MCF 10A (cell line): ENCODE measurements around the gene ITGB4. TPM values are rescaled to one million over a fixed set of nuclear protein-coding genes. Genes with fewer than 3 reads are reported as not detected.

Source experiments
- BruUV-seq: library from RNA; stranded (reverse); fragments of 400-500 nt; replicated peaks from 2 replicates; lab custom pipeline; 2021; lab: Mats Ljungman, UMichigan
- CTCF ChIA-PET: fragments of 300-600 bp; sonication (Branson Sonifier 250); formaldehyde crosslinking; extraction: SDS; loops from one replicate; lab custom pipeline; 2021; ENCODE audit warnings: antibody characterized with exemption, inconsistent platforms; lab: Yijun Ruan, JAX
- POLR2A ChIA-PET: fragments of 300-600, 350-650 bp; sonication (Branson Sonifier 250); formaldehyde crosslinking; extraction: SDS; loops from one replicate; lab custom pipeline; 2020; ENCODE audit warnings: antibody characterized with exemption, inconsistent platforms; lab: Yijun Ruan, JAX
- DNase-seq: peaks from one replicate; pipeline ENCODE4 v3.0.0-alpha.2; 2018; ENCODE audit not compliant: unreplicated experiment
- H3K27ac Mint-ChIP-seq: one replicate; pipeline ENCODE4 v1.8.0; 2022; ENCODE audit warnings: mild to moderate bottlenecking, low read depth, mixed read lengths; ENCODE audit not compliant: unreplicated experiment
- H3K27me3 Mint-ChIP-seq: one replicate; pipeline ENCODE4 v1.8.0; 2022; ENCODE audit warnings: mixed read lengths; ENCODE audit not compliant: insufficient read depth, unreplicated experiment
- H3K36me3 Mint-ChIP-seq: one replicate; pipeline ENCODE4 v1.8.0; 2022; ENCODE audit warnings: mild to moderate bottlenecking, moderate library complexity, mixed read lengths; ENCODE audit not compliant: insufficient read depth, unreplicated experiment
- H3K4me1 Mint-ChIP-seq: one replicate; pipeline ENCODE4 v1.8.0; 2022; ENCODE audit warnings: mixed read lengths; ENCODE audit not compliant: insufficient read depth, unreplicated experiment
- H3K4me3 Mint-ChIP-seq: one replicate; pipeline ENCODE4 v1.8.0; 2022; ENCODE audit warnings: mild to moderate bottlenecking, moderate library complexity, mixed read lengths; ENCODE audit not compliant: unreplicated experiment
- H3K9me3 Mint-ChIP-seq: one replicate; pipeline ENCODE4 v1.8.0; 2022; ENCODE audit warnings: mixed read lengths; ENCODE audit not compliant: unreplicated experiment
- intact Hi-C: fragments of 100-400 bp; cut with micrococcal nuclease; formaldehyde crosslinking; loops from 2 replicates; pipeline ENCODE4 v1.14.1; 2022
- total RNA-seq: library from RNA; stranded (reverse); gene quantifications from 2 replicates; pipeline ENCODE4 v1.2.3, GENCODE V29; 2022
- TF ChIP-seq, protein P1 (sequence below): fragments of 200-600 bp; IDR thresholded peaks from one replicate; pipeline ENCODE4 v1.8.0; 2022; ENCODE audit warnings: antibody characterized with exemption, mild to moderate bottlenecking; ENCODE audit not compliant: unreplicated experiment

The ITGB4 gene
- total RNA-seq, 1 experiment from 2014 or later: 1,054 TPM

DNA sequence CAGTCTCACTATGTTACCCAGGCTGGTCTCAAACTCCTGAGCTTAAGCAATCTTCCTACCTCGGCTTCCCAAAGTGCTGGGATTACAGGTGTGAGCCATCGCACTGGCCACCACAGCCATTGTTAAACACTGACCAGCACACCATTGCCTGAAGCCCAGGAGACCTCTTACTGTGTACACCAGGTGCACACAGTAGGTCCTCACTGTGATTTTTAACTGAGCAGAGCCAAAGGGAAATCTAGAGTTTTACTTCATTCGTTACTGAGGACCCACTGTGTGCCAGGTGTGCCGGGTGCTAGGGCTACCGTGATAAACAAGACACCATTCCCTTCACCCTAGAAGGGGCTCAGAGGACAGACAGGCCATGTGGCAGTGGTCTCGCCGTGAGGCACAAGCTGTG, 4.2 kb downstream of the ITGB4 start:
- Mint-ChIP-seq H3K27ac (no peak overlapping the region), H3K9me3 (no peaks in the 10 kb centered on the region)
- intact Hi-C loops: no loop called here

DNA sequence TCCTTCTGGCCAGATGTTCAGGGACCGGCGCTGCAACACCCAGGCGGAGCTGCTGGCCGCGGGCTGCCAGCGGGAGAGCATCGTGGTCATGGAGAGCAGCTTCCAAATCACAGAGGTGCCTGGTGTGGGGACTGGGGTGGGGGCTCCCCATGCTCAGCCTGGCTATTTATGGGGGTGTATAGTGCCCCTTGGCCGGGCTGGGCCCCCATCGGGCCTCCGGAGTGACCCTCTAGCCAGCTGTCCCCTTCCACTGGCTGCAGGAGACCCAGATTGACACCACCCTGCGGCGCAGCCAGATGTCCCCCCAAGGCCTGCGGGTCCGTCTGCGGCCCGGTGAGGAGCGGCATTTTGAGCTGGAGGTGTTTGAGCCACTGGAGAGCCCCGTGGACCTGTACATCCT, 6.1 kb downstream of the ITGB4 start:
- ChIA-PET POLR2A (interaction anchor here (1.3 to 28.4 kb wide), 3 partner anchors 20 to 60 kb away, joined by 6 to 748 read pairs (median 6); partner anchors contain the start of genes RECQL5 and SAP30BP), CTCF (interaction anchor here (1.0 kb wide), 1 partner anchor 20 kb away, joined by 7 read pairs; no protein-coding TSS in a partner anchor)
- Mint-ChIP-seq H3K4me3 (no peak overlapping the region), H3K4me1 (peaks cover 6% of the 10 kb centered on the region), H3K9me3 (no peaks in the 10 kb centered on the region), H3K27me3 (no peaks in the 10 kb centered on the region), H3K27ac (no peak overlapping the region), H3K36me3 (peaks cover 94% of the 10 kb centered on the region)
- TF ChIP-seq, protein P1, sequence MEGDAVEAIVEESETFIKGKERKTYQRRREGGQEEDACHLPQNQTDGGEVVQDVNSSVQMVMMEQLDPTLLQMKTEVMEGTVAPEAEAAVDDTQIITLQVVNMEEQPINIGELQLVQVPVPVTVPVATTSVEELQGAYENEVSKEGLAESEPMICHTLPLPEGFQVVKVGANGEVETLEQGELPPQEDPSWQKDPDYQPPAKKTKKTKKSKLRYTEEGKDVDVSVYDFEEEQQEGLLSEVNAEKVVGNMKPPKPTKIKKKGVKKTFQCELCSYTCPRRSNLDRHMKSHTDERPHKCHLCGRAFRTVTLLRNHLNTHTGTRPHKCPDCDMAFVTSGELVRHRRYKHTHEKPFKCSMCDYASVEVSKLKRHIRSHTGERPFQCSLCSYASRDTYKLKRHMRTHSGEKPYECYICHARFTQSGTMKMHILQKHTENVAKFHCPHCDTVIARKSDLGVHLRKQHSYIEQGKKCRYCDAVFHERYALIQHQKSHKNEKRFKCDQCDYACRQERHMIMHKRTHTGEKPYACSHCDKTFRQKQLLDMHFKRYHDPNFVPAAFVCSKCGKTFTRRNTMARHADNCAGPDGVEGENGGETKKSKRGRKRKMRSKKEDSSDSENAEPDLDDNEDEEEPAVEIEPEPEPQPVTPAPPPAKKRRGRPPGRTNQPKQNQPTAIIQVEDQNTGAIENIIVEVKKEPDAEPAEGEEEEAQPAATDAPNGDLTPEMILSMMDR: no peak
- intact Hi-C loops: no loop called here
- BruUV-seq: no TSS peak
- DNase-seq: no peak

More for the DNA sequence above, 4.2 kb downstream of the ITGB4 start:
- Mint-ChIP-seq H3K4me1 (peaks cover 6% of the 10 kb centered on the region), H3K27me3 (no peaks in the 10 kb centered on the region), H3K4me3 (no peak overlapping the region), H3K36me3 (peaks cover 85% of the 10 kb centered on the region)
- DNase-seq: no peak
- TF ChIP-seq, protein P1: no peak
- POLR2A ChIA-PET: interaction anchor here (1.2 to 28.4 kb wide), 3 partner anchors 12 to 59 kb away, joined by 4 to 748 read pairs (median 18); partner anchors contain the start of genes RECQL5 and SAP30BP
- BruUV-seq: no TSS peak
- CTCF ChIA-PET: interaction anchor here (0.6 to 1.4 kb wide), 6 partner anchors 22 to 54 kb away, joined by 3 to 8 read pairs (median 4); no protein-coding TSS in a partner anchor

GRCh38 chr17:75729351-75729750, 8.1 kb downstream of the ITGB4 start:
- no peak for DNase-seq
- intact Hi-C loops: no loop called here
- ChIA-PET POLR2A (interaction anchor here (0.7 to 28.4 kb wide), 7 partner anchors 9 to 538 kb away, joined by 3 to 748 read pairs (median 4); no protein-coding TSS in a partner anchor), CTCF (interaction anchor here (0.6 to 1.4 kb wide), 5 partner anchors 17 to 54 kb away, joined by 3 to 5 read pairs (median 4); partner anchors contain the start of gene GALK1)
- Mint-ChIP-seq H3K36me3 (peaks cover 98% of the 10 kb centered on the region), H3K4me3 (no peak overlapping the region), H3K9me3 (no peaks in the 10 kb centered on the region), H3K27me3 (no peaks in the 10 kb centered on the region), H3K4me1 (no peaks in the 10 kb centered on the region), H3K27ac (no peak overlapping the region)
- no TSS peak for BruUV-seq
- TF ChIP-seq, protein P1: no peak

GRCh38 chr17:75730065-75730464, 8.8 kb downstream of the ITGB4 start:
- DNase-seq: no peak
- BruUV-seq: no TSS peak
- peaks cover 98% of the 10 kb centered on the region for H3K36me3 Mint-ChIP-seq
- H3K9me3 Mint-ChIP-seq: no peaks in the 10 kb centered on the region
- H3K4me1 Mint-ChIP-seq: no peaks in the 10 kb centered on the region
- ChIA-PET POLR2A (interaction anchor here (0.7 to 28.4 kb wide), 6 partner anchors 16 to 538 kb away, joined by 3 to 748 read pairs (median 4); partner anchors contain the start of genes RECQL5 and SAP30BP), CTCF (interaction anchor here (0.6 to 1.7 kb wide), 7 partner anchors 17 to 57 kb away, joined by 3 to 6 read pairs (median 5); no protein-coding TSS in a partner anchor)
- no peak overlapping the region for H3K4me3 Mint-ChIP-seq
- no peak overlapping the region for H3K27ac Mint-ChIP-seq
- no peaks in the 10 kb centered on the region for H3K27me3 Mint-ChIP-seq
- intact Hi-C loops: no loop called here
- TF ChIP-seq, protein P1: no peak
